MM.1S (cell line): ENCODE results near the gene NEIL1.

Experiments
- DNase-seq: peaks from one replicate; pipeline ENCODE4 v3.0.0-alpha.2; 2015
- H2AFZ ChIP-seq: fragments of 300-600 bp; sonication (generic); 2 replicates; pipeline ENCODE4 v1.6.0; 2016; ENCODE audit warnings: antibody characterized with exemption, low read length
- H3F3A ChIP-seq: fragments of 300-600 bp; sonication (generic); 2 replicates; pipeline ENCODE4 v1.6.1; 2016; ENCODE audit warnings: mild to moderate bottlenecking, antibody characterized with exemption, low read length, moderate library complexity, mixed read lengths; ENCODE audit not compliant: insufficient read depth
- H3K27ac ChIP-seq: fragments of 300-600 bp; sonication (generic); 2 replicates; pipeline ENCODE4 v1.5.1; 2016; ENCODE audit warnings: mild to moderate bottlenecking, low read length
- H3K27me3 ChIP-seq: fragments of 300-600 bp; sonication (generic); replicated peaks from 2 replicates; pipeline ENCODE4 v1.6.0; 2016; ENCODE audit warnings: low read length; ENCODE audit not compliant: insufficient read depth
- H3K36me3 ChIP-seq: fragments of 300-600 bp; sonication (generic); replicated peaks from 2 replicates; pipeline ENCODE4 v1.6.1; 2016; ENCODE audit warnings: mild to moderate bottlenecking, low read length, mixed read lengths; ENCODE audit not compliant: insufficient read depth
- H3K4me1 ChIP-seq: fragments of 300-600 bp; sonication (generic); 2 replicates; pipeline ENCODE4 v1.6.1; 2016; ENCODE audit warnings: low read length, mixed read lengths
- H3K4me2 ChIP-seq: fragments of 300-600 bp; sonication (generic); 2 replicates; pipeline ENCODE4 v1.6.0; 2016; ENCODE audit warnings: low read depth, low read length
- H3K4me3 ChIP-seq: fragments of 300-600 bp; sonication (generic); 2 replicates; pipeline ENCODE4 v1.5.1; 2016; ENCODE audit warnings: low read length, mixed read lengths
- H3K79me2 ChIP-seq: fragments of 300-600 bp; sonication (generic); 2 replicates; pipeline ENCODE4 v1.6.1; 2016; ENCODE audit warnings: mixed run types, low read length, mixed read lengths
- H3K9ac ChIP-seq: fragments of 300-600 bp; sonication (generic); 2 replicates; pipeline ENCODE4 v1.6.1; 2016; ENCODE audit warnings: low read length, mixed read lengths
- H3K9me2 ChIP-seq: fragments of 300-600 bp; sonication (generic); replicated peaks from 2 replicates; pipeline ENCODE4 v1.6.1; 2016; ENCODE audit warnings: mild to moderate bottlenecking, low read length, mixed read lengths; ENCODE audit not compliant: insufficient read depth
- H3K9me3 ChIP-seq: fragments of 300-600 bp; sonication (generic); replicated peaks from 2 replicates; pipeline ENCODE4 v1.6.1; 2016; ENCODE audit warnings: mild to moderate bottlenecking, low read length, mixed read lengths; ENCODE audit not compliant: insufficient read depth
- H4K20me1 ChIP-seq: fragments of 300-600 bp; sonication (generic); 2 replicates; pipeline ENCODE4 v1.6.1; 2016; ENCODE audit warnings: mild to moderate bottlenecking, low read length, moderate library complexity, mixed read lengths; ENCODE audit not compliant: insufficient read depth
- CTCF ChIP-seq: fragments of 300-600 bp; sonication (generic); IDR thresholded peaks from 2 replicates; pipeline ENCODE4 v1.5.1; 2016; ENCODE audit warnings: antibody characterized with exemption, low read length, mixed read lengths
- EZH2 ChIP-seq: fragments of 300-600 bp; sonication (generic); optimal IDR thresholded peaks from 2 replicates; pipeline ENCODE3; 2017; ENCODE audit warnings: low read depth, mild to moderate bottlenecking, antibody characterized with exemption, low read length, mixed read lengths
- EZH2phosphoT487 ChIP-seq: fragments of 300-600 bp; sonication (generic); IDR thresholded peaks from 2 replicates; pipeline ENCODE4 v1.6.1; 2018; ENCODE audit warnings: antibody characterized with exemption, low read length

NEIL1 gene

GRCh38 chr15:75403892-75404291 lies 57.1 kb downstream of the NEIL1 start:
- no peak for DNase-seq
- no peak for TF ChIP-seq EZH2
- TF ChIP-seq CTCF: no peak
- TF ChIP-seq EZH2phosphoT487: no peak
- H3F3A ChIP-seq: no peaks in the 10 kb centered on the region; the same call in 1 of the 2 replicates
- H4K20me1 ChIP-seq: no peaks in the 10 kb centered on the region
- H3K9ac ChIP-seq: no peak overlapping the region
- H2AFZ ChIP-seq: no peak overlapping the region
- H3K4me1 ChIP-seq: no peaks in the 10 kb centered on the region
- no peaks in the 10 kb centered on the region for H3K9me3 ChIP-seq
- H3K4me2 ChIP-seq: no peak overlapping the region
- peaks cover 17% of the 10 kb centered on the region for H3K79me2 ChIP-seq
- no peak overlapping the region for H3K27ac ChIP-seq
- H3K9me2 ChIP-seq: no peaks in the 10 kb centered on the region
- H3K36me3 ChIP-seq: peaks cover 8% of the 10 kb centered on the region
- no peak overlapping the region for H3K4me3 ChIP-seq
- no peaks in the 10 kb centered on the region for H3K27me3 ChIP-seq
